T-helper 1 cell (primary cell): ENCODE measurements around the gene MEST.
"Not testable (repeated sequence)": the region's sequence is repeated elsewhere in the genome, so short reads cannot be mapped to it uniquely, and the experiment has no call there.

Experiments
- DNase-seq, 5 donors: peaks; one replicate each; pipeline ENCODE4 v3.0.0-alpha.2; 2012 to 2020
- total RNA-seq, 4 donors: gene quantifications; one replicate each; lab custom pipeline; 2026; lab: John Stamatoyannopoulos, UW

The MEST gene, protein sequence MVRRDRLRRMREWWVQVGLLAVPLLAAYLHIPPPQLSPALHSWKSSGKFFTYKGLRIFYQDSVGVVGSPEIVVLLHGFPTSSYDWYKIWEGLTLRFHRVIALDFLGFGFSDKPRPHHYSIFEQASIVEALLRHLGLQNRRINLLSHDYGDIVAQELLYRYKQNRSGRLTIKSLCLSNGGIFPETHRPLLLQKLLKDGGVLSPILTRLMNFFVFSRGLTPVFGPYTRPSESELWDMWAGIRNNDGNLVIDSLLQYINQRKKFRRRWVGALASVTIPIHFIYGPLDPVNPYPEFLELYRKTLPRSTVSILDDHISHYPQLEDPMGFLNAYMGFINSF
- 1.2 to 2.7 (median 1.7) reads per million in 4 donors for total RNA-seq

DNA sequence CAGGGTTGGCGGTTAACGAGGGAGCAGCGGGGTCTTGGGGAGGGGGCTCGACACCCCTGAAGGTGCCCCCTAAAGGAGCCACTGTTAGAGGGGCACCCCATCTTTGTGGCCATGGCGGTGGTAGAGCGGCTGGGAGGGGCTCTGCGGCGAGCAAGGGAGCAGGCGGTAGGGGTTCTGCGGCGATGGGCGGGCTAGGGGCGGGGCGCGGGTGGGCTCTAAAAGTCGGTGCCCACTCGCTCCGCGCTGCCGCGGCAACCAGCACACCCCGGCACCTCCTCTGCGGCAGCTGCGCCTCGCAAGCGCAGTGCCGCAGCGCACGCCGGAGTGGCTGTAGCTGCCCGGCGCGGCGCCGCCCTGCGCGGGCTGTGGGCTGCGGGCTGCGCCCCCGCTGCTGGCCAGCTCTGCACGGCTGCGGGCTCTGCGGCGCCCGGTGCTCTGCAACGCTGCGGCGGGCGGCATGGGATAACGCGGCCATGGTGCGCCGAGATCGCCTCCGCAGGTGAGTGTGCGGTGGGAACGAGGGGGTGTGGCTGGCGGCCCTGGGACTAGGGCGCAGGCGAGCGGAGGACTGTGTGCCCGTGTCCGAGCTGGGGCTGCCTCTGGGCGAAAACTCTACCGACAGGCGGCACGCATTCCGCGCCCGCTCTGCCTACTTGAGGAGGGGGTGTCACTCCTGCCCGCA, at the start of gene MEST:
Gene MEST (plus strand): TSS at position 245 of the 682 bp plus-strand sequence. CDS start 229 bp downstream, at position 474.
- no peak for DNase-seq

DNA sequence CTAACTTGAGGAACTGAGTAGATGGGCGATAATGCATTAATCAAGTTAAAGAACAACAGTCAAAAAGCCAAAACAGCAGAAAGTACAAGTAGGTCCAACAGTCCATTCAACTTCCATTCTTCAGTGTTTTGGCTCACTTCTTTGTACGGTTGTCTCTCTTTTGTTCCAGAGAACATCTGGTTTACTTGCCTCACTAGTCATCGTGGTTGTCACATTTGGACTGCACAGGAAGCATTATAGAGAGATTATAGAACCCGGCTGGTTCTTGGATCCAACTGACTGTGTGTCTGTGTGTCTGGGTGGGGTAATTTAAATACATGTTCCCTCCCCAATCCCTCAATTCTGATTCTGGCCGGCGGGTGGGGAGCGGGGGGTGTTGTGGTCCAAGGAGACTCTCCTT, 49.3 kb upstream of the MEST start:
- DNase-seq, result no peak

DNA sequence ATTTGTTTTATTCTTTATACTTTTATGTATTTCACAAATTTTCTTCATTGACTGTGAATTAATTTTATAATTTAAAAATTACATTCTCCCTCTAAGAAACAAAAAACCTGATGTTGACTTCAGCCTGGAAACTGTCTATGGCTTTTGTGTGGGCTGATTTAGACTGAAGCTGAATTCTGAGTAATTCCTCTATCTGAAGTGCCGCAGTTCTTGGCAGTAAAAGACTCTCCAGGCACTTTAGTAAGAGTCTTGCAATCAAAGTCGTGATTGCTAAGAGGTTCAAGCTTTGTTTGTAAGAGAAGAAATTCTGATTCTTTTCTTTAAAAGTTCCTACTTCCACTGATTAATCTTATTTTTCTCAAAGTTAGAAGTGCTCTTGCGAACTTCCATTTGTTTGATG, 47.7 kb upstream of the MEST start:
- DNase-seq, result no peak

DNA sequence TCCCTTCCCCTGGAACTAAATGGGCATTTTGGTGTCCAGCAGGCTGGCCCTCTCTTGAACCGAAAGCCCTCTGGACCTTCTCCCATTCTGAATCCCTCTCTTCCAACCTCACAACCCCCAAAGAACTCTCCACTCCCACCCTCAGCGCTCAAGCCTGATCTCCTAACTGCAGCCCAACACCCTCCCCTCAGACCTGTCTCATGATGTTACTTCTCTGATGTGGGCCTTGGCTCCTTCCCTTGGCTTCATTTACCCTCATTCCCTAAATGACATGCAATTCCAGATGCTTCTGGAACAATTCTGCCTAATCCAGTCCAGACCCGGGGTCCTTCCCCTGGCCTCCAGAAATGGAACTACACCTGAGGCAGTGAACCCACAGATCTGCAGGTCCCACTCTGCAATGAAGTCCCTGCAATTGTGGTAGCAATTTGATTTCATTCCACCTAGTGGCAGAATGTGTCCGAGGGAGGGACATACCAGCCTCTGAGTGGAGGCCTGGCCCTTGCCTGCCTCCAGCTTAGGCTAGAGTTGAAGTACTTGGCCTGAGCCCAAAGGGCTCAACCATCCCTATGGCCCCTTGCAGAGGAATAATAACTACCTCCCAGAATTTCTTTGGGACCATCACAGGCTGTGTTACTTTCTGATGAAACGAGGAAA, 47.0 kb upstream of the MEST start:
- DNase-seq, result no peak

DNA sequence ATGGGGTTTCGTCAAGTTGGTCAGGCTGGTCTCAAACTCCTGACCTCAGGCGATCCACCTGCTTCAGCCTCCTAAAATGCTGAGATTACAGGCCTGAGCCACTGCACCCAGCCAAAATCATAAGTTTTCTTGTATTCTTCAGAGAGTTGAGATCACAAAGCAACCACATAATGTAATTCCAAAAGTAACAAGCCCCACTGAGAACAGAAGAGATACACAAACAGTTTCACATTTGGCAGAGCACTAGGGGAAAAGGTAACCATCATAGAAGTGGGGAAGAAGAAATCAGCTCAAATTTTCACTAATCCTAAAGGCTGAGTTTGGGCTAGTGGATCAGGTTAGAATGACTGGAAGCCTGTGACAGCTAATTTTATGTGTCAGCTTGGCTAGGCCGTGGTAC, 45.6 kb upstream of the MEST start:
- peak in 1 of 5 donors; percentile 9 for DNase-seq

DNA sequence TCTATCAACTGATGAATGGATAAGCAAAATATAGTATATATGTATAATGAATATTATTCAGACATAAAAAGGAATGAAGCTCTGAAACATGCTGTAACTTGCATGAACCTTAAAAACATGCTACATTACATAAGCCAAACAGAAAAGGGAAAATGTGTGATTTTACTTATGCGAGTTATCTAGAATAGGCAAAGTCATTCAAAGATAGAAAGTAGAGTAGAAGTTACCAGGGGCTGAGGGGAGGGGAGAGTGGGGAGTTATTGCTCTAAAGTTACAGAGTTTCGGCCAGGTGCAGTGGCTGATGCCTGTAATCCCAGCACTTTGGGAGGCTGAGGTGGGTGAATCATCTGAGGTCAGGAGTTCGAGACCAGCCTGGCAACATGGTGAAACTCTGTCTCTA, 40.5 kb upstream of the MEST start:
- DNase-seq, result not testable (repeated sequence)

DNA sequence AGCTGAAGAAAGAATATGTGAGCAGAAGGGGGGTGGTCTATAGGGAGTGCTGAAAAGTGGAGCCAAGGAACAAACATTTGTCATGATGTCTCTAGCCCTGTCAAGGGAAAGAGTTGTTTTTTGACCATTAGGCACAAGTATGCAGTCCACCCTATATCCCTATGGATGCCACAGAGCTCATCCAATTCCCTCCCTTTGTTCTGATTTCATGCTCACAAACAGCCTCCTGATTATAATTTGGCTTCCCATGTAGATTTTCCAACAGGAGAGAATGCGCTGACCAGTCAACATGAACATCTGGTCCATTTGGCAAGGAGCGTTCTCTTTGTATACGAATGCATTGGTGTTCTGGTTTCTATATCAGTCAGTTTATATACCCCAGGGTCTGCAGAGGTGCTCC, 38.9 kb upstream of the MEST start:
- DNase-seq, result no peak

- no peak for DNase-seq
These were observed 36.9 kb upstream of the MEST start for GRCh38 chr7:130454959-130455358.

DNA sequence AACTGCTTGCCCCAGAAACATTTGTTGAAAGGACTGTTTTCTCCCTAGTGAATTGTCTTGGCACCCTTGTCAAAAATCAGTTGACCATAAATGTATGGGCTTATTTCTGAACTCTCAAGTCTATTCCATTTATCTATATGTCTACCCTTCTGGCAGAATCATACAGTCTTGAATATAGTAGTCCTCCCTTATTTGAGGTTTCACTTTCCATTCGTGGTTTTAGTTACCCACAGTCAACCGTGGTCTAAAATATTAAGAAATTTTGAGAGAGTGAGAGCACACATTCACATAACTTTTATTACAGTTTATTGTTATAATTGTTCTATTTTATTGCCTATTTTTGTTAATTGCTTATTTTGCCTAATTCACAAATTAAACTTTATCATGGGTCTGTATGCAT, 33.6 kb upstream of the MEST start:
- peak in 1 of 5 donors; percentile 24 for DNase-seq

DNA sequence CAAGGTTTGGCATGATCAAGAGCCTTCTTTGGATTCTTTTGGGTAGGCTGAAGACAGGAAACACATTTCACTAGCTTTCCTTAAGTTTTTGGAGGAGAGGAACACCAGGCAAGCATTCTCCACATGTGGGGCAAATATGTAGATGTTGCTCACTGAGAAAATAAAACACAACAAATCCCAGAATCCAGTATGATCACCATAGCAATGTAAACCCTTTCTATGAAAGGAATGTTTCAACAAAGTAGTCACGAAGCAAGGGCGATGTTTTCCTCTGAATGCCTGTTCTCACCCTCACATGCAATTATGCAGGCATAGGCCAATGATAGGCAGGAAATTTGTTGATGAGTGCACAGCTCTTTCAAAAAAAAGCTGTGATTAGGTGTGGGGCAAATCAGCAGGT, 30.6 kb upstream of the MEST start:
- DNase-seq, result no peak

DNA sequence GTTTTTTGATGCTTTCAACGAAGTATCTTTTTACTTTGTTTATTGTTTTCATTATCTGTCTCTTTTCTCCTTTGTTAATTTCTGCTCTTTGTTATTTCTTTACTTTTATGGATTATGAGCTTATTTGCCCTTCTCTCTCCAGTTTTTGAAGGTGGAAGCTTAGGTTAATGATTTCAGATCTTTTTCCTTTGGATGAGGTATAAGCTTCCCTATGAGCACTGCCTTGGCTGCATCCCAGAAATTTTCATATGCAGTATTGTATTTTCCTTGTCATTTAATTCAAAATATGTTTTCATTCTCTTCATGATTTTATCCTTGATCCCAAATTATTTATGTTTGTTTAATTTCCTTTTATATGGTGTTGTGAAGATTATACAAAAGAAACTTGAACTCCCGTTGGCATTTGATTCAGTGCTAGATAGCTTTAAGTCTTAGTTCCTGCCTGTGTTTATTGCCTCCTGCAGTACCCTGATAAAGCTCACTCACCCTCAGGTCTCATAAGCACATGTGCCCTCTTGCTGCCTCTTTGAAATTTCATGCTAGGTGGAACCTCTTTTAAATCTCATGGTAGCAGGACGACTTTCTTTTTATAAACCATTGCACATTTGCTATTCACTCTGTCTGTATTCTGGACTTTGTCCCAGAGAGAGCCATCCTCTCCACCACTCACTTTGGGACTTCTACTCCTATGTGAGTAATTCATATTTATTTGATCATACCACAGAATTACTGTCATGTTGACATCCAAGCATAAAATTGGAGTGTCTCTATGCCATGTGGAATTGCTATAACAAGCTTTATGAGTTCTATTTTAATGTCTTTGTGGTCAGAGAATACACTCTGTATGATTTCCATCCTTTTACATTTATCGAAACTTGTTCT, 28.1 kb upstream of the MEST start:
- no peak for DNase-seq

DNA sequence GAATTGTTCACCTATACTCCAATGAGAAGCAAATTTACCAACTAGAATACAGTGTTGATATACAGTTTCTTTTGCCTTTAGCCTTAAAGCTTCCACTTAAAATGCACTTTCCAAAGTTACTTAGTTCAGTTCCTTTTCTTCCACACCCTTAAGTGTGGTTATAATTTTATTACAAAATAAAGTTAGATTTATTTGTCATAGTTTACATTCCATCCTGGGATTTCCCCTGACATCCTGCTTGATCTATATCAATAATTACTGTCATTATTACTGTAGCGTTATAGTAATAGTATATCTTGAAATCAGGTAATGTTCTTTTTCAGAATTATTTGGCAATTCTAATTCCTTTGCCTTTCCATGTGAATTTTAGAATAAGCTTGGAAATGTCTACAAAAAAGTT, 23.3 kb upstream of the MEST start:
- DNase-seq, result no peak

- DNase-seq, result no peak
These were observed 19.9 kb upstream of the MEST start for GRCh38 chr7:130471974-130472373.

GRCh38 chr7:130473289-130473688, 18.6 kb upstream of the MEST start:
- no peak for DNase-seq

GRCh38 chr7:130473876-130474275, 18.0 kb upstream of the MEST start:
- DNase-seq, result no peak

DNA sequence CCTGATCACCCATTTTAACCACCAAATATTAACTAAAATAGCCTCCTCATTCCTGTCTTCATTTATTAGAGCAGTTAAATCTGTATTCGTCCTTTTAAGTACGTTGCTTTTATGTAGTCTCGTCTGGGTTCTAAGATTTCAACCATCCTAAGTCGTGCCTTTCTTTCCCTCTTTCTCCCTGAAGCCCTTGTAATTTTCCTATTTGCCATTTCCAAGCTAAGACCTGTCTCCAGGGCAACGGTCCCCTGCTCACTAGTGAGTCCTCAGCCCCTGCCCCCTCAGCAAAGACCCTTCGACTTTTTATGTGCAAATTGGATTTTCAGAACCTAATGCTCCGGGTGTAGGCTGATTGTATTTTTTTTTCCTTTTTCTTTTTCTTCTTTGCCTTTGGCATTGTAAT, 16.1 kb upstream of the MEST start:
- DNase-seq, result no peak

DNA sequence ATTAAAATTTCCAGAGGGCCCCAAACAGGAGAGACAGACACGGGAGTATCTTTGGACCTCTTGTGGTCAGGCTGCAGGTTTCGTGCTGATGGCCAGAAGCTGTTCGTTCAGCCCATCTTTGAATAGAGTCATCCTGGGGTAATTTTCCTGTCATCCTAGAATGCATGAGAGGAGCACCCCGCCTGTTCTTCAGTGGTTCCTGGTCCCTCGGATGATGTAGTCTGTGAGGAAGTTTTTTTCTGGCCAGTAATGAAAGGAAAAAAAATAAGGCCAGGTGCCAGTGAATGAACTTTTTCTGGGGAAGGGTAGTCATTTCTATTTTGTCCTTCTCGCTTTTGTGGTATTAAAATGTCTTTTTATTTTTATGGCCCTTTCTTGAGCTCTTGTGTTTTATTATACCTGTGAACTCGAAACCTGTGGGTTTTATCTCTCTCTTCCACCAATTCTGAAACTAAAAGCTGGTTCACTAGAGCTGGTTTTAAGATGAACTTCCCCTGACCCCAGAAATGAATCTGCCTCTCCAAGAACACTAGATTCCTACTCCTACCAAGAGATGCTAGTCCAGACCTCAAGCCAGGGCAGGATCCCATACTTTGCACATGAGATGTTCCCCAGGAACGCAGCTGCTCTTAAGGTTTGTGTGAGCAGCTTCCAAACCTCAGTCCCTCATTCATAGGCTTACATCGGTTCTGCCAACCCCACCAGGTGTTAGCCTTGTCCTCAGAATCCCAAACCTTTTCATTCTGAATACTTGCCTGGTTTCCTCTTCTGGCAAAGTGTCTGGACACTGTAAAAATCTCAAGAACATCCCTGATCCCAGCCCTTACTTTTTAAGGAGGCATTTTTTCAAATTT, 15.4 kb upstream of the MEST start:
- no peak for DNase-seq

DNA sequence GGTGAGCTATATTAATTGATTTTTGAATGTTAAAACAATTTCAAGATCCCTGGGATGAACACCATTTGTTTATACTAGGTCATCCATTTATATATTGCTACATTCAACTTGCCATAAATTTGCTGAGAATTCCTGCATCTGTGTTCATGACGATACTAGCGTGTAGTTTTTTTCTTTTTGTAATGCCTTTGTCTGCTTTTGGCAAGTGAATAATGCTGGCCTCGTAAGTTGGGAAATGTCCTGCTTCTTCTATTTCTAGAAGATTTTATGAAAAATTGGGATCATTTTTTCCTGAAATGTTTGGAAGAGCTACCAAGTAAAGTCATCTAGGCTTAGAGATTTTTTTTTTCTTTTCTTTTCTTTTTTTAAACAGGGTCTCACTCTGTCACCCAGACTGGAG, 12.9 kb upstream of the MEST start:
- no peak for DNase-seq

- DNase-seq, result no peak
These were observed 12.0 kb upstream of the MEST start for GRCh38 chr7:130479716-130480400.

DNA sequence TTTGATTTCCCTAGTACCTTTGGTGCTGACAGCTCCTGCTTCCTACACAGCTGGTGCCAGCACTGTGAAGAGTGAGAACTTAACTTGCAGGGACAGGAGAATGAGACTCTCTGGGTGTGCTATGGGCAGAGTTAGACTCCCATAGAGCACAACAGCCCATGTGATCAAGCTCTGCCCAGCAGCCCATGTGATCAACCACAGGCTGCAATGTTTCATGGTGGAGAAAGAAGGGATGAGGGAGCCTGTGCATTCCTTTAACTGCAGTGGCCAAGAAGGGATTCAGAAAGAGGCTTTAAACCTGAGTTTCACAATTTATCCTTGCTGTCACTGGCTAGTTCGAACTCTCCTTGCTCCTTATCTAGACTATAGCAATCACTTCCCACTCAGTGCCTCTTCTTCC, 10.0 kb upstream of the MEST start:
- DNase-seq, result no peak

- no peak for DNase-seq
These were observed 8.9 kb upstream of the MEST start for GRCh38 chr7:130483031-130483430.
